Measurements from ENCODE around the gene PLIN1.

GRCh38 chr15:89723031-89723430, 43.9 kb upstream of the PLIN1 start:
- TF ChIP-seq GATA2 (IDR thresholded peaks at IDR 0.05; ENCODE audit: low read depth, low read length) (no peak), GATA3 (IDR thresholded peaks at IDR 0.05; ENCODE audit: low read depth, low read length) (no peak)

Measured in SH-SY5Y (cell line).